GM23338 (cell line): Measurements from ENCODE around the gene CAMTA1. TPM values are rescaled to one million over a fixed set of nuclear protein-coding genes. Genes with fewer than 3 reads are reported as not detected.

Source experiments
- ATAC-seq: fragments of 200-7000 bp; cut with Tn5 transposase; 3 replicates; pipeline ENCODE4 v1.9.1; 2020
- DNase-seq: peaks from one replicate; pipeline ENCODE4 v3.0.0-alpha.2; 2015; ENCODE audit warnings: low spot score
- H2AFZ ChIP-seq: fragments of 200-600 bp; sonication (generic); 2 replicates; pipeline ENCODE4 v1.8.0; 2016; ENCODE audit warnings: antibody characterized with exemption, mild to moderate bottlenecking, moderate library complexity
- H3F3A ChIP-seq: fragments of 200-600 bp; sonication (generic); replicated peaks from 2 replicates; pipeline ENCODE4 v1.8.0; 2017; ENCODE audit warnings: antibody characterized with exemption, mixed run types, low read depth
- H3K27ac ChIP-seq: fragments of 200-600 bp; sonication (generic); 2 replicates; pipeline ENCODE4 v1.6.1; 2016; ENCODE audit warnings: low read depth
- H3K27me3 ChIP-seq: fragments of 200-600 bp; sonication (generic); 2 replicates; pipeline ENCODE4 v1.8.0; 2016; ENCODE audit warnings: mild to moderate bottlenecking, mixed run types, moderate library complexity; ENCODE audit not compliant: insufficient read depth
- H3K36me3 ChIP-seq: fragments of 200-600 bp; sonication (generic); 2 replicates; pipeline ENCODE4 v1.8.0; 2016; ENCODE audit warnings: mild to moderate bottlenecking; ENCODE audit not compliant: insufficient read depth
- H3K4me1 ChIP-seq: fragments of 200-600 bp; sonication (generic); 2 replicates; pipeline ENCODE4 v1.8.0; 2016; ENCODE audit warnings: mild to moderate bottlenecking, moderate library complexity; ENCODE audit not compliant: insufficient read depth
- H3K4me2 ChIP-seq: fragments of 200-600 bp; sonication (generic); 2 replicates; pipeline ENCODE4 v1.7.1; 2017; ENCODE audit warnings: mixed run types
- H3K4me3 ChIP-seq: fragments of 200-600 bp; sonication (generic); 2 replicates; pipeline ENCODE4 v1.6.1; 2016; ENCODE audit warnings: mixed run types
- H3K79me2 ChIP-seq: fragments of 200-600 bp; sonication (generic); replicated peaks from 2 replicates; pipeline ENCODE4 v1.8.0; 2017; ENCODE audit warnings: mild to moderate bottlenecking; ENCODE audit not compliant: insufficient read depth
- H3K9me2 ChIP-seq: fragments of 200-600 bp; sonication (generic); 2 replicates; pipeline ENCODE4 v1.8.0; 2017; ENCODE audit not compliant: insufficient read depth
- H4K20me1 ChIP-seq: fragments of 200-600 bp; sonication (generic); replicated peaks from 2 replicates; pipeline ENCODE4 v1.8.0; 2017; ENCODE audit warnings: mild to moderate bottlenecking; ENCODE audit not compliant: insufficient read depth
- H3K27ac Mint-ChIP-seq: 2 replicates; pipeline ENCODE4 v1.8.0; 2020; ENCODE audit warnings: inconsistent platforms, mild to moderate bottlenecking, moderate library complexity, mixed read lengths
- H3K27me3 Mint-ChIP-seq: 3 replicates; pipeline ENCODE4 v1.8.0; 2022; ENCODE audit warnings: low read depth, mild to moderate bottlenecking, moderate library complexity, mixed read lengths, inconsistent platforms; ENCODE audit not compliant: insufficient read depth, poor library complexity
- H3K36me3 Mint-ChIP-seq: 3 replicates; pipeline ENCODE4 v1.8.0; 2021; ENCODE audit warnings: low read depth, mild to moderate bottlenecking, inconsistent platforms, moderate library complexity, mixed read lengths
- H3K4me1 Mint-ChIP-seq: 3 replicates; pipeline ENCODE4 v1.8.0; 2020; ENCODE audit warnings: mild to moderate bottlenecking, inconsistent platforms, mixed read lengths
- H3K4me3 Mint-ChIP-seq: 3 replicates; pipeline ENCODE4 v1.8.0; 2021; ENCODE audit warnings: moderate library complexity, mild to moderate bottlenecking, inconsistent platforms, mixed read lengths
- H3K9me3 Mint-ChIP-seq: 3 replicates; pipeline ENCODE4 v1.8.0; 2020; ENCODE audit warnings: moderate library complexity, mild to moderate bottlenecking, inconsistent platforms, mixed read lengths
- CREB1 ChIP-seq: fragments of 250-450 bp; sonication (Bioruptor Pico); IDR thresholded peaks from 2 replicates; pipeline ENCODE4 v1.5.0; 2020; ENCODE audit warnings: low read depth, mild to moderate bottlenecking, moderate library complexity
- CTCF ChIP-seq, 2 experiments: fragments of 200-600 bp in 1 of 2; sonication (generic) in 1 of 2; conservative IDR thresholded peaks; 2 replicates each; pipeline versions ENCODE4 v1.5.1 to v1.6.1; 2016 to 2017; ENCODE audit warnings: antibody characterized with exemption in 2 of 2, low read depth in 2 of 2, mild to moderate bottlenecking in 2 of 2, moderate library complexity in 1 of 2
- ETS1 ChIP-seq: IDR thresholded peaks from 2 replicates; pipeline ENCODE4 v1.6.1; 2016; ENCODE audit warnings: antibody characterized with exemption
- EZH2 ChIP-seq: fragments of 200-600 bp; sonication (generic); IDR thresholded peaks from one replicate; pipeline ENCODE4 v1.8.0; 2017; ENCODE audit warnings: antibody characterized with exemption, mild to moderate bottlenecking, low read depth; ENCODE audit not compliant: unreplicated experiment
- EZH2phosphoT487 ChIP-seq: fragments of 200-600 bp; sonication (generic); IDR thresholded peaks from one replicate; pipeline ENCODE4 v1.8.1; 2018; ENCODE audit warnings: antibody characterized with exemption; ENCODE audit not compliant: unreplicated experiment
- JUNB ChIP-seq: IDR thresholded peaks from one replicate; pipeline ENCODE4 v1.6.1; 2016; ENCODE audit warnings: antibody characterized with exemption; ENCODE audit not compliant: unreplicated experiment
- NANOG ChIP-seq: IDR thresholded peaks from 2 replicates; pipeline ENCODE4 v1.6.1; 2016; ENCODE audit warnings: antibody characterized with exemption, borderline replicate concordance
- POLR2AphosphoS5 ChIP-seq: IDR thresholded peaks from 2 replicates; pipeline ENCODE4 v1.6.1; 2016; ENCODE audit warnings: antibody characterized with exemption, low read depth
- REST ChIP-seq: IDR thresholded peaks from one replicate; pipeline ENCODE4 v1.6.1; 2018; ENCODE audit warnings: antibody characterized with exemption; ENCODE audit not compliant: unreplicated experiment
- STAT1 ChIP-seq: IDR thresholded peaks from one replicate; pipeline ENCODE4 v1.6.1; 2016; ENCODE audit warnings: antibody characterized with exemption; ENCODE audit not compliant: unreplicated experiment
- ZNF114 ChIP-seq: fragments of 250-450 bp; sonication (Bioruptor Pico); IDR thresholded peaks from 2 replicates; pipeline ENCODE4 v1.5.0; 2020; ENCODE audit warnings: mild to moderate bottlenecking, moderate library complexity
- ZNF331 ChIP-seq: fragments of 250-450 bp; sonication (Bioruptor Pico); IDR thresholded peaks from 2 replicates; pipeline ENCODE4 v1.5.0; 2020; ENCODE audit warnings: low read depth, mild to moderate bottlenecking, moderate library complexity
- polyA plus RNA-seq: library from polyadenylated mRNA; unstranded; fragments of >200 nt; fragmentation: Nextera tagmentation; extraction: Ambion mirVana; gene quantifications from 2 replicates; pipeline ENCODE4 v1.2.1, GENCODE V29; 2016
- total RNA-seq: library from RNA; depleted of rRNA; stranded (reverse); fragments of >200 nt; shearing (Covaris generic); gene quantifications from 2 replicates; pipeline ENCODE4 v1.2.3, GENCODE V29; 2014
- TF ChIP-seq, protein P1 (sequence below): fragments of 250-450 bp; sonication (Bioruptor Pico); IDR thresholded peaks from 2 replicates; pipeline ENCODE4 v1.5.0; 2020; ENCODE audit warnings: mild to moderate bottlenecking, moderate library complexity

Gene CAMTA1
- total and polyA plus RNA-seq, 2 experiments from 2014 or later = 115 to 519 TPM

- TF ChIP-seq CTCF (conservative IDR thresholded peaks at IDR 0.05; ENCODE audit: low read depth in 2 of 2) (peak; percentile 33 to 37; a peak in 2 of 4 replicates), ZNF114 (CRISPR knock-in tag) (0 out of 2 replicates have a peak, but pooled peaks have one; percentile 46), EZH2 (no peak), POLR2AphosphoS5 (no peak; the same call in 1 of the 2 replicates), NANOG (no peak), EZH2phosphoT487 (no peak), ZNF331 (CRISPR knock-in tag) (no peak), STAT1 (no peak), ETS1 (no peak), JUNB (peak; percentile 67), CREB1 (CRISPR knock-in tag) (peak; percentile 45), REST (no peak)
- TF ChIP-seq, protein P1, sequence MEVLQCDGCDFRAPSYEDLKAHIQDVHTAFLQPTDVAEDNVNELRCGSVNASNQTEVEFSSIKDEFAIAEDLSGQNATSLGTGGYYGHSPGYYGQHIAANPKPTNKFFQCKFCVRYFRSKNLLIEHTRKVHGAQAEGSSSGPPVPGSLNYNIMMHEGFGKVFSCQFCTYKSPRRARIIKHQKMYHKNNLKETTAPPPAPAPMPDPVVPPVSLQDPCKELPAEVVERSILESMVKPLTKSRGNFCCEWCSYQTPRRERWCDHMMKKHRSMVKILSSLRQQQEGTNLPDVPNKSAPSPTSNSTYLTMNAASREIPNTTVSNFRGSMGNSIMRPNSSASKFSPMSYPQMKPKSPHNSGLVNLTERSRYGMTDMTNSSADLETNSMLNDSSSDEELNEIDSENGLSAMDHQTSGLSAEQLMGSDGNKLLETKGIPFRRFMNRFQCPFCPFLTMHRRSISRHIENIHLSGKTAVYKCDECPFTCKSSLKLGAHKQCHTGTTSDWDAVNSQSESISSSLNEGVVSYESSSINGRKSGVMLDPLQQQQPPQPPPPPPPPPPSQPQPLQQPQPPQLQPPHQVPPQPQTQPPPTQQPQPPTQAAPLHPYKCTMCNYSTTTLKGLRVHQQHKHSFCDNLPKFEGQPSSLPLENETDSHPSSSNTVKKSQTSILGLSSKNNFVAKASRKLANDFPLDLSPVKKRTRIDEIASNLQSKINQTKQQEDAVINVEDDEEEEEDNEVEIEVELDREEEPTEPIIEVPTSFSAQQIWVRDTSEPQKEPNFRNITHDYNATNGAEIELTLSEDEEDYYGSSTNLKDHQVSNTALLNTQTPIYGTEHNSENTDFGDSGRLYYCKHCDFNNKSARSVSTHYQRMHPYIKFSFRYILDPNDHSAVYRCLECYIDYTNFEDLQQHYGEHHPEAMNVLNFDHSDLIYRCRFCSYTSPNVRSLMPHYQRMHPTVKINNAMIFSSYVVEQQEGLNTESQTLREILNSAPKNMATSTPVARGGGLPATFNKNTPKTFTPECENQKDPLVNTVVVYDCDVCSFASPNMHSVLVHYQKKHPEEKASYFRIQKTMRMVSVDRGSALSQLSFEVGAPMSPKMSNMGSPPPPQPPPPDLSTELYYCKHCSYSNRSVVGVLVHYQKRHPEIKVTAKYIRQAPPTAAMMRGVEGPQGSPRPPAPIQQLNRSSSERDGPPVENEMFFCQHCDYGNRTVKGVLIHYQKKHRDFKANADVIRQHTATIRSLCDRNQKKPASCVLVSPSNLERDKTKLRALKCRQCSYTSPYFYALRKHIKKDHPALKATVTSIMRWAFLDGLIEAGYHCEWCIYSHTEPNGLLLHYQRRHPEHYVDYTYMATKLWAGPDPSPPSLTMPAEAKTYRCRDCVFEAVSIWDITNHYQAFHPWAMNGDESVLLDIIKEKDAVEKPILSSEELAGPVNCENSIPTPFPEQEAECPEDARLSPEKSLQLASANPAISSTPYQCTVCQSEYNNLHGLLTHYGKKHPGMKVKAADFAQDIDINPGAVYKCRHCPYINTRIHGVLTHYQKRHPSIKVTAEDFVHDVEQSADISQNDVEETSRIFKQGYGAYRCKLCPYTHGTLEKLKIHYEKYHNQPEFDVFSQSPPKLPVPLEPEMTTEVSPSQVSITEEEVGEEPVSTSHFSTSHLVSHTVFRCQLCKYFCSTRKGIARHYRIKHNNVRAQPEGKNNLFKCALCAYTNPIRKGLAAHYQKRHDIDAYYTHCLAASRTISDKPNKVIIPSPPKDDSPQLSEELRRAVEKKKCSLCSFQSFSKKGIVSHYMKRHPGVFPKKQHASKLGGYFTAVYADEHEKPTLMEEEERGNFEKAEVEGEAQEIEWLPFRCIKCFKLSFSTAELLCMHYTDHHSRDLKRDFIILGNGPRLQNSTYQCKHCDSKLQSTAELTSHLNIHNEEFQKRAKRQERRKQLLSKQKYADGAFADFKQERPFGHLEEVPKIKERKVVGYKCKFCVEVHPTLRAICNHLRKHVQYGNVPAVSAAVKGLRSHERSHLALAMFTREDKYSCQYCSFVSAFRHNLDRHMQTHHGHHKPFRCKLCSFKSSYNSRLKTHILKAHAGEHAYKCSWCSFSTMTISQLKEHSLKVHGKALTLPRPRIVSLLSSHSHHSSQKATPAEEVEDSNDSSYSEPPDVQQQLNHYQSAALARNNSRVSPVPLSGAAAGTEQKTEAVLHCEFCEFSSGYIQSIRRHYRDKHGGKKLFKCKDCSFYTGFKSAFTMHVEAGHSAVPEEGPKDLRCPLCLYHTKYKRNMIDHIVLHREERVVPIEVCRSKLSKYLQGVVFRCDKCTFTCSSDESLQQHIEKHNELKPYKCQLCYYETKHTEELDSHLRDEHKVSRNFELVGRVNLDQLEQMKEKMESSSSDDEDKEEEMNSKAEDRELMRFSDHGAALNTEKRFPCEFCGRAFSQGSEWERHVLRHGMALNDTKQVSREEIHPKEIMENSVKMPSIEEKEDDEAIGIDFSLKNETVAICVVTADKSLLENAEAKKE (CRISPR knock-in tag) = peak; percentile 59; the same call in 1 of the 2 replicates
- Histone ChIP-seq H3K4me2 (peak overlapping the region; percentile 61), H3K27me3 (no peaks in the 10 kb centered on the region), H2AFZ (peak overlapping the region; percentile 88), H3K36me3 (no peaks in the 10 kb centered on the region), H3K79me2 (no peaks in the 10 kb centered on the region), H3K27ac (peak overlapping the region; percentile 90), H4K20me1 (no peaks in the 10 kb centered on the region), H3K4me3 (peak overlapping the region; percentile 21; the same call in 1 of the 2 replicates), H3K4me1 (peaks cover 16% of the 10 kb centered on the region), H3F3A (no peaks in the 10 kb centered on the region), H3K9me2 (no peaks in the 10 kb centered on the region)
- peaks cover 16% of the 10 kb centered on the region for H3K36me3 Mint-ChIP-seq
- H3K4me3 Mint-ChIP-seq = peak overlapping the region; percentile 7; the same call in 2 of the 3 replicates
- H3K27me3 Mint-ChIP-seq = peaks cover 2% of the 10 kb centered on the region
- peaks cover 27% of the 10 kb centered on the region for H3K9me3 Mint-ChIP-seq
- peak; percentile 98 for ATAC-seq
- peaks cover 15% of the 10 kb centered on the region; the same call in 2 of the 3 replicates for H3K4me1 Mint-ChIP-seq
- peak; percentile 87 for DNase-seq
- H3K27ac Mint-ChIP-seq = peak overlapping the region; percentile 91
Measured at GRCh38 chr1:7117399-7118281, 332.4 kb downstream of the CAMTA1 start.
